Activated CD8-positive, alpha-beta memory T cell treated with anti-CD3 and anti-CD28 coated beads, Interleukin-2, amount 50 U/mL, for 1 hour (primary cell): ENCODE measurements around the gene AKT2.

Experiments
- DNase-seq: peaks from one replicate; pipeline ENCODE4 v3.0.0-alpha.2; 2020; ENCODE audit errors: extremely low read depth

AKT2 gene

GRCh38 chr19:40300668-40301067 lies 15.5 kb upstream of the AKT2 start:
- no peak for DNase-seq

GRCh38 chr19:40298026-40298425 lies 12.9 kb upstream of the AKT2 start:
- no peak for DNase-seq

- no peak for DNase-seq
These were observed 9.4 kb upstream of the AKT2 start for GRCh38 chr19:40294560-40294959.

GRCh38 chr19:40286971-40287421 lies 1.9 kb upstream of the AKT2 start:
- DNase-seq, result no peak

- no peak for DNase-seq
These were observed 1.3 kb upstream of the AKT2 start for GRCh38 chr19:40286235-40286970.

GRCh38 chr19:40285353-40286234 lies 449 bp upstream of the AKT2 start:
- peak; percentile 97 for DNase-seq

GRCh38 chr19:40284251-40284500 lies 969 bp downstream of the AKT2 start:
- DNase-seq, result no peak

GRCh38 chr19:40283414-40284250 lies 1.5 kb downstream of the AKT2 start:
- no peak for DNase-seq

GRCh38 chr19:40282920-40283319 lies 2.2 kb downstream of the AKT2 start:
- DNase-seq, result no peak

GRCh38 chr19:40282209-40282580 lies 3.0 kb downstream of the AKT2 start:
- no peak for DNase-seq

GRCh38 chr19:40281381-40282208 lies 3.5 kb downstream of the AKT2 start:
- DNase-seq, result no peak

GRCh38 chr19:40280608-40281221 lies 4.4 kb downstream of the AKT2 start:
- DNase-seq, result no peak

- DNase-seq, result no peak
These were observed 5.2 kb downstream of the AKT2 start for GRCh38 chr19:40279761-40280607.

- DNase-seq, result no peak
These were observed 6.0 kb downstream of the AKT2 start for GRCh38 chr19:40279120-40279551.

GRCh38 chr19:40278361-40279035 lies 6.6 kb downstream of the AKT2 start:
- no peak for DNase-seq

GRCh38 chr19:40277356-40278059 lies 7.6 kb downstream of the AKT2 start:
- no peak for DNase-seq

- DNase-seq, result no peak
These were observed 10.3 kb downstream of the AKT2 start for GRCh38 chr19:40274585-40275544.
